ENCODE data around the gene DGLUCY.
"Not testable (repeated sequence)": the region's sequence is repeated elsewhere in the genome, so short reads cannot be mapped to it uniquely, and the experiment has no call there.

Gene DGLUCY

GRCh38 chr14:91195881-91196280 lies 82.0 kb downstream of the DGLUCY start:
- in situ Hi-C loops (cut with HindIII; ENCODE audit: low sequenced_read_pairs) = no loop called here
- no peak for TF ChIP-seq CTCF (IDR thresholded peaks at IDR 0.05; ENCODE audit: low read depth, low read length, missing control alignments)
- DNase-seq (ENCODE audit: low read depth) = no peak
- no peak overlapping the region for H3K4me3 ChIP-seq (ENCODE audit: low read depth, low read length)

- TF ChIP-seq CTCF (IDR thresholded peaks at IDR 0.05; ENCODE audit: low read depth, low read length, missing control alignments) = no peak
- DNase-seq (ENCODE audit: low read depth) = no peak
- in situ Hi-C loops (cut with HindIII; ENCODE audit: low sequenced_read_pairs) = no loop called here
- no peak overlapping the region for H3K4me3 ChIP-seq (ENCODE audit: low read depth, low read length)
Observed at GRCh38 chr14:91197631-91198030, 83.8 kb downstream of the DGLUCY start.

GRCh38 chr14:91200802-91201201 lies 86.9 kb downstream of the DGLUCY start:
- H3K4me3 ChIP-seq (ENCODE audit: low read depth, low read length); in situ Hi-C loops (cut with HindIII; ENCODE audit: low sequenced_read_pairs); DNase-seq (ENCODE audit: low read depth): not testable (repeated sequence)

GRCh38 chr14:91202234-91202974 lies 88.5 kb downstream of the DGLUCY start:
- H3K4me3 ChIP-seq (ENCODE audit: low read depth, low read length) = no peak overlapping the region
- in situ Hi-C loops (cut with HindIII; ENCODE audit: low sequenced_read_pairs) = no loop called here
- no peak for TF ChIP-seq CTCF (IDR thresholded peaks at IDR 0.05; ENCODE audit: low read depth, low read length, missing control alignments)
- no peak for DNase-seq (ENCODE audit: low read depth)

GRCh38 chr14:91204657-91205056 lies 90.8 kb downstream of the DGLUCY start:
- in situ Hi-C loops (cut with HindIII; ENCODE audit: low sequenced_read_pairs) = no loop called here
- DNase-seq (ENCODE audit: low read depth) = no peak
- TF ChIP-seq CTCF (IDR thresholded peaks at IDR 0.05; ENCODE audit: low read depth, low read length, missing control alignments) = no peak

GRCh38 chr14:91205459-91205858 lies 91.6 kb downstream of the DGLUCY start:
- H3K4me3 ChIP-seq (ENCODE audit: low read depth, low read length) = no peak overlapping the region

More at GRCh38 chr14:91204657-91205056, 90.8 kb downstream of the DGLUCY start:
- no peak overlapping the region for H3K4me3 ChIP-seq (ENCODE audit: low read depth, low read length)

More at GRCh38 chr14:91205459-91205858, 91.6 kb downstream of the DGLUCY start:
- no peak for DNase-seq (ENCODE audit: low read depth)
- no peak for TF ChIP-seq CTCF (IDR thresholded peaks at IDR 0.05; ENCODE audit: low read depth, low read length, missing control alignments)
- in situ Hi-C loops (cut with HindIII; ENCODE audit: low sequenced_read_pairs) = no loop called here

Data from astrocyte of the cerebellum (primary cell).